OCI-LY7 (cell line): Measurements from ENCODE around the gene ANO4.

Source experiments
- CTCF ChIP-seq: fragments of 200-600 bp; sonication (generic); conservative IDR thresholded peaks from 2 replicates; pipeline ENCODE4 v1.5.1; 2014; ENCODE audit warnings: mild to moderate bottlenecking, antibody characterized with exemption, low read length, moderate library complexity, mixed read lengths
- EZH2phosphoT487 ChIP-seq: fragments of 200-600 bp; sonication (generic); IDR thresholded peaks from 2 replicates; pipeline ENCODE4 v1.6.1; 2018; ENCODE audit warnings: low read depth, borderline replicate concordance, mild to moderate bottlenecking, mixed run types, antibody characterized with exemption, low read length, moderate library complexity, mixed read lengths

- no peak for TF ChIP-seq CTCF
- TF ChIP-seq EZH2phosphoT487 = no peak
Measured at GRCh38 chr12:100857418-100857817, 62.8 kb downstream of the ANO4 start.
